GF-D8 (cell line): ENCODE measurements around the gene ALX4.

ENCODE experiments used
- DNase-seq: peaks from one replicate; lab custom pipeline; 2025; lab: John Stamatoyannopoulos, UW

Gene ALX4

DNA sequence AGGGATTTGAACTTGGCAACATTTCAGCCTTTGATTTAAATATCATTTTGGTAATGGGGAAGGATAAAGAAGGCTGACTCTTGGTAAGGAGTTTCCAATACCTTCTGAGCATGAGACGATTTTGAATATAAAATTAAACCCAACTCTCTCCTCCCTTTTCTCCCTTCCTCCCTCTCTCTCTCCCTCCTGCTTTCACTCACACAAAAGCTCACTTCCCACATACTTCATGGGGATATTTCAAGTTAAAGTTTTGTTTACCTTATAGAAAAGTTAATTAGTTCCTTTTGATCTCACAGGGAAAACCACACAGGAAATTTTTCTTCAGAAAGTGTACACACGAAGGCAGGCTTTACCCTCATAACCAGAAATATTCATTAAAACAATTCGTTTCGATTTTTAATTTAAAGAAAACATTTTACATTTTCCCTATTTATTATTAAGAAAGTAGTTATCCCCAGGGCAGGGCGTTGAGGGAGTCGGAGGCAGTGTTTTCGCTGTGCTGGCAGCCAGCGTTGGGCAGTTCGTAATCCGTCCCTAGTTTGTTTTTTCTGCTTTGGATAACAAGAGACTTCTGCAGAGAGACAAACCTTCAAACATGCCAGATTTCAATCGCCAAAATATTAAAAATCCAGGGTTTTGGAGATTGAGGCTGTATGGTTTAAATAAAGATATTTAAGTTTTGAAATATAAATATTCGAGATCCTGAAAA is 25.3 kb upstream of the ALX4 start:
- DNase-seq, result no peak

GRCh38 chr11:44334356-44335004 is 24.5 kb upstream of the ALX4 start:
- no peak for DNase-seq

- DNase-seq, result no peak
Observed at GRCh38 chr11:44333271-44334218, 23.6 kb upstream of the ALX4 start.

GRCh38 chr11:44332665-44333064 is 22.7 kb upstream of the ALX4 start:
- DNase-seq, result no peak

DNA sequence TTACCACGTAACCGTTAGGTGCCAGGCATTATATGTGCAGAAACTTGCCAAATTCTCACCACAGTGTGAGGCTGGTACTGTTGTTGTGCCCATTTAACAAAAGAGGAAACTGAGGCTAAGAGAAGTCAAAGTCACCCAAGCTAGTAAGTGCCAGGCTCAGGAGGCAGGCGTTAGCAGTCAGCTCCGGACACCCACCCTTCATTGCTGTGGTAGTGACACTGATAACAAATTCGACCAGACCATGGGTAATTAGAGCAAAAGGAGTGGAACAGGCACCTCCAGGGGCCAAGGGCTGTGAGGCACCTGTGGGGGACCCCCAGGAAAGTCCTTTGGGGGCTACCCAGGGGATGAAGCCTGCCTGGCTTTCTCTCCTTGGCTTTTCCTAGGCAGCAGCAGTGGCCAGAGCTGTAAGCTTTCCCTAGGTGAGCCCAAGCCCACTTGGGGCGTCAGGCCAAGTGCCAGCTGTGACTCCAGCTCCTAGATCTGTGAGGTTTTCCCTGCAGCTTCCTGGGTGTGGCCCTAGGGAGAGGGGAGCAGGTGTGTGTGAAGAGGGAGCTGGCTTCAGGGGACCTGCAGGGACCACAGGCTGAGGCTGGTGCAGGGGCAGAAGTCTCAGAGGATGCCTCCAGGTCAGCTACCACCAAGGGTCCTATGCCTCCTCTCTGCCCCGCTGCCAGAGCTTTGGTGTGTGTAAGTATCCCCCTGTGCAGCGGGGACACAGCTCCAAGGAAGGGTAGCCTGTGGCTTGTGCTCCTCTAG is 19.7 kb upstream of the ALX4 start:
- DNase-seq, result no peak

- no peak for DNase-seq
Observed at GRCh38 chr11:44328138-44328660, 18.3 kb upstream of the ALX4 start.

DNA sequence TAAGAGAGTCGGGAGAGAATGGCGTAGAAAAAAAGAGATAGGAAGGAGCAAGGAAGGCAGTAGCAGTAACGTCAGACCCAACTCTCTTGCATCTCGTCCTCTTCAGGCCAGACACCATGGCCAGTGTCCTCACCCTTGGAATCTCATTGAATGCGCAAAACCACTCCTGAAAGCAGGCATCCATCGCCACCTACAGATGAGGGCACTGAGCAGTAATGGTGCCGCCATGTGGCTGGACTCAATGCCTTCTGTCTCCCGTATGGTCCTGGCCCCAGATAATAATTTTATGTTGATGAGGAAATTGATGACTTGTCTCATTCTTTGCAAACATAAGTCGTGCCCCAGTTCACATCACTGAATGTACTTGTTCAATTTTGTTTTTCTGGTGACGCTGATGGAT is 17.8 kb upstream of the ALX4 start:
- no peak for DNase-seq

GRCh38 chr11:44326615-44327475 is 16.9 kb upstream of the ALX4 start:
- DNase-seq, result no peak

GRCh38 chr11:44325698-44326097 is 15.8 kb upstream of the ALX4 start:
- no peak for DNase-seq

GRCh38 chr11:44324749-44325525 is 15.0 kb upstream of the ALX4 start:
- DNase-seq, result no peak

- no peak for DNase-seq
Observed at GRCh38 chr11:44324222-44324621, 14.3 kb upstream of the ALX4 start.

GRCh38 chr11:44322243-44322642 is 12.3 kb upstream of the ALX4 start:
- no peak for DNase-seq

- DNase-seq, result no peak
Observed at GRCh38 chr11:44321059-44321458, 11.1 kb upstream of the ALX4 start.

DNA sequence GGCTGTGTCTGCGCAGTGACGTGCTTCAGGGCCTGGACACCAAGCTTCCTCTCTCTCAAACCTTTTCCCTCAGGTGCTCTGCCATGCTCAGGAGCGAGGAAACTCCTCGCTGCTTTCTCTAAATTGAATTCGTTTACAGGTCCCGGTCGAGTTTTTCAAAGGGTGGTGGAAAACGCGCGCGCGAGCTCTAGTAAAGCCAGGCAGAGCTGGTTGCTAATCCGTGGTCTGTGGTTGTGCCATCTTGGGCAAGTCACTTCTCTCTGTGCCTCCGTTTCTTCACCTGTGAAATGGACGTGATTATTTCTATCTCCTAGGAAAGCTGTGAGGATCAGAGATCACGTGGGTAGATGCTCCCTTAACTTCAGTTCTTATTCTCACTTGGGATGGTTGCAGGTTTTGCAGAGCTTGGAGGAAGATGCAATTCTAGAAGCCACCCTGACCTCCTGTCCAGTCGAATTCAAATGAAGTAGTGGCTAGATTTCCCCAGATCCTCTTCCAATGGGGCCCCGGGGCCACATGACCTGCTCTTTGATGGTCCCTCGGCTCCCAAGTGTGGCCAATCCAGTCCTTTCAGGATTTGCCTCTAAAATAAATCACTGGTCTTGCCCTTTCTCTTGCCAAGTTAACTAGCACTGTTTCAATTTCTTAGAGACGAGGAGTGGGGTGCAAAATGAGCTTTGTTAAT is 10.5 kb upstream of the ALX4 start:
- no peak for DNase-seq

- no peak for DNase-seq
Observed at GRCh38 chr11:44319552-44320288, 9.8 kb upstream of the ALX4 start.

- DNase-seq, result no peak
Observed at GRCh38 chr11:44319170-44319551, 9.2 kb upstream of the ALX4 start.

DNA sequence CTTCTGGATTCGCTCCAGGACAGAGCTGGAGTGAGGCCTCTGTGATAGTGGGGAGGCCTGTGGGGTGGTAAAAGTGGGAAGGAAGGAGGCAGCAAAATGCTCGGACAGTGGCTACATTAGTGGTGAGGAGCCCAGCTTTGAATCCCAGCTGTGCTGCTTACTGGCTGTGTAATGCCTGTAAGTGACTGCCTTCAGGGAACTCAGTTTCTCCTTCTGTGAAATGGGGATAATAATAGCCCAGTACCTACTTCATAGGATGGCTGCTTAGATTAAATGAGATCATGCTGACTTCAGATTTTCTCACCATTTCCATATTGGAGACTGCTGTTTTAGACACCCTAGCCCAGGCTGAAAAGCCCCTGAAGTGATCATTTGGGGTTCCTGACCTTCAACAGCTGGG is 8.4 kb upstream of the ALX4 start:
- DNase-seq, result no peak

GRCh38 chr11:44316659-44317240 is 6.8 kb upstream of the ALX4 start:
- DNase-seq, result no peak
